DMS153 (cell line): ENCODE measurements around the gene TAGLN3.

Experiments used
- DNase-seq: peaks from one replicate; lab custom pipeline; 2025; lab: John Stamatoyannopoulos, UW

The TAGLN3 gene

GRCh38 chr3:111998636-111999483, at the start of gene TAGLN3:
TSS of gene TAGLN3 (plus strand) at chr3:111998922. CDS start at chr3:111999423, 501 bp downstream.
- peak; percentile 71 for DNase-seq

GRCh38 chr3:111949712-111950111, 49.0 kb upstream of the TAGLN3 start:
- DNase-seq, result no peak

- DNase-seq, result no peak
Observed at GRCh38 chr3:111951032-111951431, 47.7 kb upstream of the TAGLN3 start.

GRCh38 chr3:111952086-111952485, 46.6 kb upstream of the TAGLN3 start:
- no peak for DNase-seq

GRCh38 chr3:111952866-111953450, 45.8 kb upstream of the TAGLN3 start:
- DNase-seq, result no peak

- no peak for DNase-seq
Observed at GRCh38 chr3:111954228-111954990, 44.3 kb upstream of the TAGLN3 start.

GRCh38 chr3:111955876-111956275, 42.8 kb upstream of the TAGLN3 start:
- DNase-seq, result no peak

GRCh38 chr3:111956449-111956848, 42.3 kb upstream of the TAGLN3 start:
- no peak for DNase-seq

- DNase-seq, result peak; percentile 43
Observed at GRCh38 chr3:111956995-111957734, 41.6 kb upstream of the TAGLN3 start.

- no peak for DNase-seq
Observed at GRCh38 chr3:111961461-111962164, 37.1 kb upstream of the TAGLN3 start.

- DNase-seq, result no peak
Observed at GRCh38 chr3:111963424-111963823, 35.3 kb upstream of the TAGLN3 start.

- DNase-seq, result no peak
Observed at GRCh38 chr3:111965484-111965883, 33.2 kb upstream of the TAGLN3 start.

- DNase-seq, result no peak
Observed at GRCh38 chr3:111967068-111967467, 31.7 kb upstream of the TAGLN3 start.

GRCh38 chr3:111967651-111968274, 31.0 kb upstream of the TAGLN3 start:
- DNase-seq, result peak; percentile 76

GRCh38 chr3:111968319-111969054, 30.2 kb upstream of the TAGLN3 start:
- no peak for DNase-seq

- DNase-seq, result no peak
Observed at GRCh38 chr3:111970376-111970775, 28.3 kb upstream of the TAGLN3 start.

- no peak for DNase-seq
Observed at GRCh38 chr3:111971533-111972130, 27.1 kb upstream of the TAGLN3 start.

GRCh38 chr3:111972891-111973290, 25.8 kb upstream of the TAGLN3 start:
- DNase-seq, result no peak

GRCh38 chr3:111975131-111975530, 23.6 kb upstream of the TAGLN3 start:
- DNase-seq, result no peak

- no peak for DNase-seq
Observed at GRCh38 chr3:111976254-111976653, 22.5 kb upstream of the TAGLN3 start.
